DMS114 treated with DMSO at 0.1 percent for 48 hours (cell line): ENCODE data around the gene FHIT.
"Not testable (repeated sequence)": the region's sequence is repeated elsewhere in the genome, so short reads cannot be mapped to it uniquely, and the experiment has no call there.

ENCODE experiments used
- DNase-seq: peaks from one replicate; lab custom pipeline; 2025; ENCODE audit not compliant: unreplicated experiment; lab: John Stamatoyannopoulos, UW

The FHIT gene

DNA sequence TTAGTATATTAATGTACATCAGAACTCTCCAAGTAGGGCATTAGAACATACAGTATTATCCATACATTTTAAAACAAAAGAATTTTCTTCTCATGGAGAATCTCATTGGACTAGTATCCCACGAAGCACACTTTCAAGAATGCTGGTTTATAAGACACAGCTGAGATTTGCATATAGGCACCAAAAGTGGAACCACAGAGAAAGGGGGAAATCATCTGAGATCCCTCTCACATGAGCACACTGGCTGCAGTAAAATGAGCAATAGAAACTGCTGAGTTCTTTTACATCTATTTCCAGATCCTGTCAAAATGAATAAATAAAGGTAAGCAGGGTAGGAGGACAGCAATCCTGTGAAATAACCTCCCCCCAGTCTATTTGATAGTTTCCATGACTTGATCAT is 665.3 kb downstream of the FHIT start:
- no peak for DNase-seq

DNA sequence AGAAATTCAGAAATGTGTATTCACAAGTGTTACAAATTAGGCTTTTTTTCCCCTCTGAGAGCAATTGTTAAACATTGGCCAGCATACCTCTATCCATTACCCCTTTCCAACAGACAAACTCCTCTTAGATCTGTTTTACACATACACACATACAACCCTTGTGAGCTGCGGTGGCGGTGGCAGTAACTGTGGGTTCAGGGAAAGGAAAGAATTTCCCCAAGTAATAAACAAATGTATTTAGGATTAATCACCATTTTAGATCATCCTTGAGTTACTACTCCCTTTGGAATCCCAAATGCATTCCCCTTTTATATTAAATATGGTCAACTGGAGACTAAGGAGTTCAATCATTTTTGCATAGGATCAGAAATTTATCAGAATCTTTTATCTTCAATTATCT is 667.0 kb downstream of the FHIT start:
- DNase-seq: no peak

DNA sequence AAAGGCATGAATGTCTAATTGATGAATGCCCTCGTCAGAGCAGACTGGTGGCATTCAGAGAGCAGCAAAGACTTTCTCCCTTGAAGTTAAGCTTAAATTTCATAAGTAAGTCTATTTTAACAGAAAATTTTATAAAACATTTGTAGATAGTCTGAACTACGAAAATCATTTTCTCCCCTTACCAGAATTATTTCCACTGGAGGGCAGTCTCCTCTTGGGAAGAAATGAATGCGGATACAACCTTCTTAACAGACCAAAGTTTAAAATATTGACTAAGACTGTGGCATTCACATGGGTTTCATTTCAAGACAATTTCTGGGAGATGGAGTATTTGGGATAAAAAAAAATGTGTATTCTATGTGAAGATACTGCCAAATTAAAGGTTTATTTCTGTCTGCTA is 669.0 kb downstream of the FHIT start:
- DNase-seq: no peak

DNA sequence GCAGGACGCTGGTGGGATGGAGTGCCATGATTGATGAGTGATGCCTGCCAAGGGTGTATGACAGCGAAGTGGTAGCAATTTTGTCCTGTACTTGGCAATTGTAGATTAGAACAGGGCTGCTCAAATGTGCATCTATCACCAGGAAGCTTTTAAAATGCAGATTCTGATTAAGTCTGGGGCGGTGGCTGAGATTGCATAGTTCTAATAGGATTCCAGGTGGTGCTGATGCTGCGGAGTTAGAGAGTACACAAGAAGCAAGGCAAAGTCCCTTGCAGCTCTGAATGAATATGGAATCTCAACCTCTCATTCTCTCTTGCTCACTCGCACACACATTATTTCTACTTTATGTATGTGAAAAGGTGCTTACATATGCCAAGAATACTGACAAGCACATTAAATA is 670.4 kb downstream of the FHIT start:
- DNase-seq: no peak

DNA sequence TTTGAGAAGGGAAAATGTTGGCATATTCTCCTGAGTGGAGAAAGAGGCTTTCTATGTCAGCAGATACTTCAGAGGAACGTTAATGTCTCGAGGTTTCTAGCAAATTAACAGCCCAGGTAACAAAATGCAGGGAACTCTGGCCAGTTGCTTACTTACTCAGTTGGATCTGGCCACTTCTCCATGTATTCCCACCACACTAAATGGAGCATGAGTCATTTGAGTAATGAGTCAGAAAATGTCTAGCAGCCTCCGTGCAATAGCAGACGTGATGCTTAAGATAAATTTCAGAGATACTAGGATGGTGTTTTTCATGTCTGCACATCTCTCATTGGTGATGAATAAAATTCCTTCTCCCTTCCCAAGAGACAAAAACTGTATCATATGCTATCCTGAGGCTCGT is 671.5 kb downstream of the FHIT start:
- DNase-seq: no peak

DNA sequence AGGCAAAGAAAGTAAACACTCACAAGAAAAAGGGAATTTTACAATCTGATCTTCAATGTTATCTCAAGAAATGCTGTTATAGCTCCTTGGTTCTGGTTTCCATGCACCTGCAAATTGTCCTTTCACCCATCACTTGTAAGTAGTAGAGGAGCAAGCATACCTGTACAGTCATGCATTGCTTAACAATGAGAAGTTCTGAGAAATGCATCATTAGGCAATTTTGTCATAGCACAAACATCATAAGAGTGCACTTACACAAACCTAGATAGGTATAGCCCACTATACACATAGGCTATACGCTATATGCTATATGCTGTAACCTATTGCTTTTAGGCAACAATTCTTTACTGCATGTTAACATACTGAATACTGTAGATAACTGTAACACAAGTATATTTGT is 672.3 kb downstream of the FHIT start:
- no peak for DNase-seq

DNA sequence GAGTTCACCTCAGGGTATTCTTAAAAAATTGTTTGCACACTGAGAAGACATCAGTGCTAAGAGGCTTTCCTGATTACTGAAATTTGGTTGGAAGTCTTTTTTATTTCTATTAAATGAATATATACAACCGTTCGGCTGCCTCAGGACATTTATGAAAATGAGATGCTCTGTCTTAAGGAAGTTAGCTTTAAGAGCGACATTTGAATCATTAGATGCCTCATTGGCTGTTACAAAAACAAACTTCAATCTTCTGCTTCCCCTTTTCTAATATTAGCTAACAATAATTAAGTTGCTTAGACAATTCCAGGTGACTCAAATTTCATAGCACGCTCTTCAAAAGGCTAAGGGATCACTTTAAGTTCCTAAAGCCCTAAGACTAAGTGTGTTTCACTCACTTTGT is 673.7 kb downstream of the FHIT start:
- no peak for DNase-seq

DNA sequence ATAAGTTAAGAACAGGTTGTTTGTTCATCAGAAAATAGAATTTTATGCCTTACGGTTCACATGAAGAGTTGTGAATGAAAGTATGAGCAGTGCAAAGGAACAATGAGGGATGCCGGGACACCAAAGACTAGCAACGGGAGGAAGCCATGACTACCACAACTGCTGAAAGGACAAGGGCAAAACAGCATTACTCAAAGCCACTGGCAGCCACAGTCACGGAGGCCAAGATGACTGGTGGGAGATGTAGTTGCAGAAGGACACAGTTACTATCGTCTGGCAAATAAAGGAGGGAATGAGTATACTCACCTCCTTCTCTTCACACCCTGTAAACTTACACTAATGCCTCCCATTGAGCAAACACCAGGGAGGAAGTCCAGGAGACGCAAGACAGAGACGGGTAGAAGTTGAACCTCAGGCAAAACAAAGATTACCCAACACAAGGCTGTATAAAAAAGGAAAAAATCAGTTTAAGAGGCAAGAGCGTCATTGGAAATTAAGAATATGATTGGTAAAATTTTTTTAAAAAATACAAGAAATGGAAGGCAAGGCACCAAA is 675.5 kb downstream of the FHIT start:
- DNase-seq: no peak

DNA sequence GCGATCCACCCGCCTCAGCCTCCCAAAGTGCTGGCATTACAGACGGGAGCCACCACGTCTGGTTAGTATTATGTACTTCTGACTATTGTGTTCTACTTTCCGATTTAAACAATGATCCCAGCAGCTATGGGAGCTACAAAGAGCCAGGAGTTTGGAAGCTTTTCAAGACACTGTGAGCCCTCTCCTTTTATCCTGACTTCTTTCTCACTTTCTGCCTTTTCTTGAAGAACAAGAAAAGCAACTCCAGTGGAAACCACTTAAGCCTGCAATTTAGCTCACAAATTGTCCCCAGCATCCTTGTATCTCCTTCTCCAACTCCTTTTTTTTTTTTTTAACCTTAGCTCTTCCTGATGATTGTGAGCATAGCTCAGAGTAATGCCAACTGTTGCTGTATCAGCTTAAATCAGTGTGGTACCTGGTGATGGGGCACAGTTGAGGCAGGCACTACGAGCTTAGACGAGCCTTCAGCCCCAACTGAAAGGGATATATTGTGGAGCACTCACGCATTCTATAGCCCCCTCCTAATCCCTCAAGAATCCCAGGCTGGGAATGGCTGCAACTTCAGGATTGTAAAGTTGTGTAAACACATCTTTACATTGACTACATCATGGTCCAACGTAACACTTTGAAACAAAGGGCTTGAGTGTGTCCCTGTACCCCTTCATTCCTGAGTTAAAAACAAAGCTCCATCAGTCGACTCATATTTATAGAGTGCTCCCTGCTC is 677.0 kb downstream of the FHIT start:
- DNase-seq: no peak

DNA sequence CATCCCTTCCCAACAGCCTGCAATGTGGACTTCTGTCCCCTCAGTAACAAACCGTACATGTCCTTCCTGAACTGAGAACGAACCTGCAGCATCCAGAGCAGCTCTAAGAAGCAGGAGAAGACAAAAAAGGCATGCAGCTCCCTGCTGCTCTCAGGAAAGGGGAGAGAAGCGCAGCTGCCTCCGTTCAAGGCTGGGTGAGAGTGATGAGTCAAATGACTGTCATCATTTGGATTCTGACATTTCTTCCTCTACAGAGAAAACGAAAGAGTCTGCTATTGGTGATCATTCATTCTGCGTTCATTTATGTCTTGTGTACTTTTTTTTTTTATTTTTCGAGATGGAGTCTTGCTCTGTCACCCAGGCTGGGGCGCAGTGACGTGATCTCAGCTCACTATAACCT is 677.8 kb downstream of the FHIT start:
- no peak for DNase-seq

DNA sequence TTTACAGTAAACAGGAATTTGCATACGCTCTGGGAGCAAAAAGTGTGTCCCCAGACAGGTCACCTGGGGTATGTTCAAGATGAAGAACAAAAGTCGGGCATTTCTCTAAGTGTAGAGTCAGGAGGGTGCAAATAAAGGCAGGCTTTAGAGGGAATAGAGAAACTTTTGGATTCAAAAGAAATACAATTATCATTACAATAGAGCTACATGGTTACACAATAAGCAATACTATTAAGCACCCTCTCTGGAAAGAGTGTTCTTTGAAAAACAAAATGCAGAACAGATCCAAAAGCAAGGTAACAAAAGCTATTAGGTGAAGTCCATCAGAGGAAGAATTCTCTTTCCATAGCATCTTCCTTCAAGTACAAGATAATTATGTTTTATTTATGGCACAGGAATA is 679.7 kb downstream of the FHIT start:
- no peak for DNase-seq

DNA sequence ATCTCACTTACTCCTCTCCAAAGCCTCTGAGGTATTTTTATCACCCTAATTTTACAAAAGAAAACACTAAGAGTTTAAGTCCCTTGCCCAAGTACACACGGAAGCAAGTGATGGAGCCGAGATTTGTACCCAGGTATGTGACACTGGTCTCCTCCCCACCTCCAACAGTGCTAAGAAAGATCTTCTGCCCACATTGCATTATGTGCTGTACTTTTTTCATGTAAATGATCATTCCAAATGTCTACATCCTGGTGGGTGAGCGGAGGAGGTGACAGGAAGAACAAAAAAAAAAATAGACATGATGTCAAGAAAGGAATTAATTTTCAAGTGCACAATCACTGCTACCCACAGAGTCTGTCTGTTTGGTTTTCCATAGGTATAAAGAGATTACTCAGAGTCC is 694.1 kb downstream of the FHIT start:
- no peak for DNase-seq

DNA sequence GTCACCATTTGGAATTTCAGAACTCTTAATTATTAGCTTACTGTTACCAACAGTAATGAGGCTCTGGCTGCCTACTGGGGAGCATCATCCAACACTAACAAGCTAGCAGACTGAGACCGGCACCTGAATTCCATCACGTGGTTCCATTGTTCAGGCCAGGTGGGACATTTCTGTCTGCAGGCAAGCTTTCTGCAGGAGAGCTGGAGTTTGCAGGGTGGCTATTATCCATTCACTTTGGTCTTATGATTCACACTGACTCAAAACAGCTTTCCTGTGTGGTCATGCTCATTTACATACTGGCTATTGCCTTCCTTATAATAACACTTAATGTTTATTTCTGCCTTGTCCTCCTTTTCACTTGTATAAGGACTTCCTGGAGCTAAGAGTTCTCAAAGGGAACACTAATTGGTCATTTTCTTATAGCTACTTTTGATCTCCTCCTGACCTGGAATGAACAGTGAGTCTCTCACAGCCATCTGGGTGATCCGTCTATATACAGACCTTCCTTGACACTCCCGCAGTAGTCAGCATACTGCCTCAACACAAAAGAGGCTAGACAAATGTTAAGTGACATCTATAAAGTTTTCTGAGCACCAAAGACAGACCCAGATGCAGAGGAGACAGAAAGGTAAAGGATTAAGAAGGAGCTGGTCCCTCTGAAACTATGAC is 695.4 kb downstream of the FHIT start:
- no peak for DNase-seq

DNA sequence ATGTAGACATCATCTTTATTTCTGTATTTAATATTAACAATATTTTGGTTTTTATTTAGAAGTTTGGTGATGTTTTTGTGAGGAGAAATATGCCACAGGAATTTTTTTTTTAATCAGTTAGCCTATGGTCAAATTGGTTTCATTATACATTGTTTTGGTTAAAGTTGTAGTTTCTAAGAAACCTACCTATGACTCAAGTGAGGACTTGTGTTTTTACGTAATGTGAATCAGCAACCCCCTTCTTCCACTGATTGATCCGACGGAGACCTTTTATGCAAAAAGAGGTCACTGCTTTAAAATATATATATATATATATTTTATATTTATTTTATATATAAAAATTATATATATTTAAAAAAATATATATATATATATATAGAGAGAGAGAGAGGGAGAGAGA is 698.1 kb downstream of the FHIT start:
- no peak for DNase-seq

DNA sequence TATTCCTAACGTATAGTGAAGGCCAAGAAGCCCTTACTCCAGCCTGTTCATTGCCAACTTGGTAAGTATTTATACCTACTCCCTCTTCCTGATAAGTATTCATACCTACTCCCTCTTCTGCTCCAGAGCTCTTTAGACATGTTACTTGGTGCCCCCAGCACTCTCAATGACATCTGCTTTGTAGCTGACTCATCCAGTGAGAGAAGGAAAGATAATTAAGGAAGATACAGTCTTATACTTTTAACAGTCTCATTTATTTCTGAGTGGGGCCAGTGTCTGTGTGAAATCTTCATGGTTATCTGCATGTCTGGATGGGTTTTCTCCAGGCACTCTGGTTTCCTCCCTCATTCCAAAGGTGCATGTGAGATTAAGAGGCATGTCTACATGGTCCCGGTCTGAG is 698.7 kb downstream of the FHIT start:
- no peak for DNase-seq

DNA sequence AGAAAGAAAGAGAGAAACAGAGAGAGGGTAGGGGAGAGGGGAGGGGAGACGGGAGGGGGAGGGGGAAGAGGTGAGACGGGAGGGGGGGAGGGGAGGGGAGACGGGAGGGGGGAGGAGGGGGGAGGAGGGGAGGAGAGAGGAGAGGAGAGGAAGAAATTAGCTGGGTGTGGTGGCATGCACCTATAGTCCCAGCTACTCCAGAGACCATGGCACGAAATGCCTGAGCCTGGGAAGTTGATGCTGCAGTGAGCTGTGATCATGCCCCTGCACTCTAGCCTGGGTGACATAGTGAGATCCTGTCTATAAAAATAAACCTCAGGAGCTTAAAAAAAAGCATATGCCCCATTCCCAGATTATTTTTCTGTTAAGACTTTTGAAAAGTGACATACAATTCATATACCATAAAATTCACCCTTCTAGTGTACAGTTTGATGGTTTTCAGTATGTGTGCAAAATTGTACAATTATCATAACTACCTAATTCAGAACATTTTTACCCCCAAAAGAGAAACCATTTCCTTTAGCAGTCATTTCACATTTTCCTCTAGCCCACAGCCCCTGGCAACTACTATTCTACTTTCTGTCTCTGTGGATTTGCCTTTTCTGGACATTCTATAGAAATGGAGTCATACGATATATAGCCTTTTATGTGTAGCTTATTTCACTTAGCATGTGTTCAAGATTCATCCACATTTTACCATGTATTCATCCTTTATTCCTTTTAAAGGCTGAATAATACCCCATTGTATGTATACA is 699.6 kb downstream of the FHIT start:
- DNase-seq: no peak

DNA sequence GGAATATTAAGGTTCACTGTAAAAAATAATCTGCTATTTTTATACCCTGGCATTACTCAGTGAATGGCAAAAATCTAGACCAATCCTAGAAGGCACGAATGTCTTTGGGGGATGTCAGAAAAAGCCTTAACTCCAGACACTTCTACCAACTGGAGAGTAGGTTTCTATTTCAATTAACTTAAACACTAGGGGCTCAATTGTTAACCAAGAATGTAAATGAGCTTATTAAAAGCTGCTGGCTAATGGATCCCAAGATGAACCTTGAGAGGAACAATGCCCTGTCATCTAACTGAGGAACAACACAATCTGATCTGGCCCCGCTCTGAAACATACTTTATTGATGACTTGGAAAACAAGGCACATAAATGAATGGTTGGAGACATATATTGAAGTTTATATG is 701.4 kb downstream of the FHIT start:
- DNase-seq: no peak

DNA sequence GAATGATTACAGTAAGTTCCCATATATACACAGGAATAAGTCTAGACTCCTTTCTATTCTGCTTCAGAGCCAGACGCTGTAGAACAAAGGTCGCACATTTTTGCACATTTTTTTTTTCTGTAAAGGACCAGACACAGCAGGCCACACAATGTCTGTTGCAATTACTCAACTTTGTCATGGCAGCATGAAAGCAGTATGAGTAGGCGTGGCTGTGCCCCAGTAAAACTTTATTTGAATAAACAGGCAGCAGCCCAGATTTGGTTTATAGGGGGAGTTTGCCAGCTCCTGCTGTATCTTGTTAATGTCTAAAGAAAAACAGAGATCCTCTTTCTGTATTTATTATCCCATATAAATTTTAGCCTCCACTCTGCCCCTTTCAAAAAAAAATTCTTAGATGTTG is 708.3 kb downstream of the FHIT start:
- no peak for DNase-seq

DNA sequence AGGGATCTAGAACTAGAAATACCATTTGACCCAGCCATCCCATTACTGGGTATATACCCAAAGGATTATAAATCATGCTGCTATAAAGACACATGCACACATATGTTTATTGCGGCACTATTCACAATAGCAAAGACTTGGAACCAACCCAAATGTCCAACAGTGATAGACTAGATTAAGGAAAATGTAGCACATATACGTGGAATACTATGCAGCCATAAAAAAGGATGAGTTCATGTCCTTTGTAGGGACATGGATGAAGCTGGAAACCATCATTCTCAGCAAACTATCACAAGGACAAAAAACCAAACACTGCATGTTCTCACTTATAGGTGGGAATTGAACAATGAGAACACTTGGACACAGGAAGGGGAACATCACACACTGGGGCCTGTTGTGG is 711.9 kb downstream of the FHIT start:
- not testable (repeated sequence) for DNase-seq

DNA sequence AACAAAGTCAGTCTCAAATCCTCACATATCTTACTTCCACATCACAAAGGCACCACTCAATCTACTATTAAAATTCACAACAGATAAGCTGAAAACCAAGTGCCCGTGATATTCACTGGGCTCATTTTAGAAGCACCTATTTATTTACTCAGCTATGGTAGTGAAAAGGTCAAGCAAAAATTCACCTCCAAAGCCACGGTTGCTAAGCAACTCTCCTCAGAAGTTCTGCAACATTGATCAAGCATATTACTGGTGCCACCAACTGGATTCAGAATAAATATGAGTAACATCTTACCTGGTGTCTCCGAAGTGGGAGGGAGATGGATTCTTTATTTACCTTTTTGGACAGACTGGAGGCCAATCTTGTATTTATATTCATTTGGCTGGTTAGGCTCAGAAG is 714.8 kb downstream of the FHIT start:
- no peak for DNase-seq

DNA sequence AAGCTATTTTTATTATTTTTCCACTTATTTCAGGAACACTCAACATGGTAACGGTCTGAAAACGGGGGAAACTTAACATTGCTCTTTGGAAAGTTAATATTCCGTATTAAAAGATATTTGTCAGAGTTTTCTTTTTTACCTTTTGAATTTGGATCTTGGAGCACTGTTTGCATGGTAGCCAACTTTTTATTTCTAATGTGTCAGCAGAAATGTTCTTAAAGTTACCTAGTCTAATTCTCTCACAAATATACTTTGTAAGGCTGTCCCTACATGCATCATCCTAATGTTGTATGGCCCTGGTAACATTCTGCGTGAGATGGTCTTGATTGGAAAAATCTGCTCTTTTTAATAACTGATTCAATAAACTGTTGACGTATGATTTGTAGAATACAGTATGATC is 719.5 kb downstream of the FHIT start:
- no peak for DNase-seq

DNA sequence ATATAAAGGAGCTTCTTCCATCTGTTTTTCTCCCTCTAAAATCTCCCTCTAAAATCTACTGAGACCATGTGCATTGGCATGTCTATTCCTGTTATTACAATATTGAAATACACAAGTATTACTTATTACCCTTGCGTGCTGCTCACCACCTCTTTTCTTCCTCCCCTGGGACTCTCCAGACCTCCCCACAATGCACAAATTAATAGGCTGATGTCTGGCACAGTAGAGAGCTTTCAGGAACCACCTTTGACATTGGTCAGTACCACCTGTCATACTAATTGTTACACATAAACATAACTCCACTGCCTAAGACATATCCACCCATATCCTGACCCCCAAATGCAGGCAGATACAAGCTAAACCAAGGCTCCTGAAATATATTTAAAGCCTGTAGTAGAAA is 722.6 kb downstream of the FHIT start:
- DNase-seq: no peak
